ENCODE results near the gene FAM98A.

- no peak for TF ChIP-seq RXRA (IDR thresholded peaks at IDR 0.05; ENCODE audit: borderline replicate concordance, low read depth)
- no peak for TF ChIP-seq POLR2AphosphoS5 (IDR thresholded peaks at IDR 0.05; ENCODE audit: low read depth, low read length)
Measured at GRCh38 chr2:33606100-33606499, 7.0 kb upstream of the FAM98A start.

Data from SK-N-SH (cell line).